ENCODE results near the gene MBLAC2.

MBLAC2 gene

GRCh38 chr5:90410178-90410762, 64.3 kb downstream of the MBLAC2 start:
- Histone ChIP-seq H3K36me3 (no peaks in the 10 kb centered on the region), H3K9me3 (no peaks in the 10 kb centered on the region), H3K4me3 (ENCODE audit: low read depth, low read length) (peak overlapping the region; percentile 84), H3K27me3 (no peaks in the 10 kb centered on the region), H3K4me1 (no peaks in the 10 kb centered on the region)
- TF ChIP-seq CTCF (IDR thresholded peaks at IDR 0.05; ENCODE audit: low read depth, low read length): no peak
- no peak for DNase-seq

GRCh38 chr5:90409318-90410177, 65.0 kb downstream of the MBLAC2 start, which contains the start of gene CETN3:
Gene CETN3 (minus strand): TSS chr5:90409756. CDS start chr5:90409661, 95 bp downstream.
- Histone ChIP-seq H3K36me3 (no peaks in the 10 kb centered on the region), H3K27me3 (no peaks in the 10 kb centered on the region), H3K9me3 (no peaks in the 10 kb centered on the region), H3K4me1 (no peaks in the 10 kb centered on the region), H3K4me3 (ENCODE audit: low read depth, low read length) (peak within 1 kb of the TSS; percentile 84)
- TF ChIP-seq CTCF (IDR thresholded peaks at IDR 0.05; ENCODE audit: low read depth, low read length): no peak
- DNase-seq: peak; percentile 95

- Histone ChIP-seq H3K9me3 (no peaks in the 10 kb centered on the region), H3K4me3 (ENCODE audit: low read depth, low read length) (peak overlapping the region; percentile 82), H3K27me3 (no peaks in the 10 kb centered on the region), H3K4me1 (no peaks in the 10 kb centered on the region), H3K36me3 (no peaks in the 10 kb centered on the region)
- no peak for TF ChIP-seq CTCF (IDR thresholded peaks at IDR 0.05; ENCODE audit: low read depth, low read length)
- no peak for DNase-seq
Observed at GRCh38 chr5:90408571-90409317, 65.8 kb downstream of the MBLAC2 start.
